HPDE6-E6E7 (cell line): ENCODE data around the gene ACOD1.
"Not testable (repeated sequence)": the region's sequence is repeated elsewhere in the genome, so short reads cannot be mapped to it uniquely, and the experiment has no call there.

Source experiments
- DNase-seq: peaks from one replicate; pipeline ENCODE4 v3.0.0; 2011; ENCODE audit warnings: missing footprints; ENCODE audit errors: extremely low spot score

Gene ACOD1

DNA sequence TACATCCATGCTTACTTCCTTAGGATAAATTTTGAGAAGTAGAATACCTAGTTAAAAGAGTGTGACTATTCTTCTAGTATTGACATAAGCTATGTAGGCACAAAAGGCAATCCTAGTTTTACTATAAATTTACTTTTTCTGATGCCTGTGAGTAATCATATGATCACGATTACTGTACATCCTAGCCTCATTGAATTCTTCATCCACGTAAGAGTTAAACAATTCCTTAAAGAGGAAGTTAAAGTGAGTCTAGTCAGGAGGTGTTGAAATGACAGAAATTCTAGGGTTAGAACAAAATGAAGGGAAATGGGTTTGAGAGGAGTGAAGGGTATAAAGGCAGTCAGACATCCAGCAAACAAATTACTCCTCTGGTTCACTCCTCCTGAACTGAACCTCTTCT is at the start of gene ACOD1:
Gene ACOD1, plus strand, starts transcription at position 363 of the 400 bp plus-strand sequence. CDS start 48 bp downstream, outside the sequence.
- DNase-seq = no peak

GRCh38 chr13:76899066-76899465 is 49.2 kb upstream of the ACOD1 start:
- DNase-seq = not testable (repeated sequence)

- DNase-seq = no peak
These were observed 44.7 kb upstream of the ACOD1 start for GRCh38 chr13:76903544-76904162.

DNA sequence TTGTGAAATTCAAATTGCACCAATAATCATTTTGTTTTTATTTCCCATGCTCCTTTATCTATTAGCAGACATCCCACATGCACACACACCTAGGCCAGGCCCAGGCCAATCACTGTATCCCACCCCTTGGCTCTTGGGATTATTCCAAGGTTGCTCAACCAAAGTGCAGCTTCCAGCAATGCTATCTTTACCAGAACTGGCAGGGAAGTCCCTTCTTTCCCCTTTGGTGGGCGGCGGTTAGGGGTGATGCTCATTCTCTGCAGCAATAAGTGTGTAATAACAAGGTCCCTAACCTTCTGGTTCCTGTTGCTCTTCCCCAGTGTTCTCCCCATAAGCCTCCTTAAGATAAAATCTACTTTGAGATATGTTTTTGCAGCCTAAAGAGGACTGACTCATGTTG is 43.8 kb upstream of the ACOD1 start:
- DNase-seq = no peak

DNA sequence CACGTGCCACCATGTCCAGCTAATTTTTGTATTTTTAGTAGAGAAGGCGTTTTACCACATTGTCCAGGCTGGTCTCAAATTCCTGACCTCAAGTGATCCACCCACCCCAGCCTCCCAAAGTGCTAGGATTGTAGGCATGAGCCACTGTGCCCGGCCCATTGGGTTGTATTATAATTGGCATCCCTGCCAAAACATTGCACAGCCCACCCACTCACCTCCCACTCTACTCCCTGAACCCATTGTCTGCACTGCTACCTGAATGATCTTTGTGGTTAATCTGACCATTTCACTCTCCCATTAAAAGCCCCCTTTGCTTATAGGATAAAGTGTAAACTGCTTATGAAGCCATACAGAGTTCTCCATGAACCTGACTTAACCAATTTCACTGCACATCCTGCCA is 35.8 kb upstream of the ACOD1 start:
- no peak for DNase-seq

GRCh38 chr13:76913898-76914297 is 34.4 kb upstream of the ACOD1 start:
- no peak for DNase-seq

GRCh38 chr13:76917095-76917494 is 31.2 kb upstream of the ACOD1 start:
- DNase-seq = no peak

GRCh38 chr13:76917755-76918481 is 30.4 kb upstream of the ACOD1 start:
- DNase-seq = not testable (repeated sequence)

- DNase-seq = no peak
These were observed 26.8 kb upstream of the ACOD1 start for GRCh38 chr13:76921516-76921915.

DNA sequence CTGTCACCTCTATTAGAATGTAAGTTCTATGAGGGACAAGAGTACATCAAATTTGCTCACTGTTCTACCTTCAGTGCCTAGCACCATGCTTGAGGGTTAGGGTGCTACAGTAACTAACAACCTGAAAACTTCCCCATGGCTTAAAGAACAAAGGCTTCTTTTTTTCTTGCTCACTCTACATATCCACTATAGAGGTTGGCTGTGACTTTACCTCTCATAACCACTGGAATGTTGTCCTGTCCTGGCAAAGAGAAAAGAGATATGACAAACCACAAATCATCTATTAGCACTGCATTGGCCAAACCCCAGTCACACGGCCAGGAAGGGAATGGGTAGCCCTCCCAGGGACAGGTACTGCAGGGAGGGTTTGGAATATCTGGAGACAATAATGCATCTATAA is 23.2 kb upstream of the ACOD1 start:
- no peak for DNase-seq

- DNase-seq = no peak
These were observed 20.4 kb upstream of the ACOD1 start for GRCh38 chr13:76927955-76928354.

- DNase-seq = no peak
These were observed 19.9 kb upstream of the ACOD1 start for GRCh38 chr13:76928456-76928855.

GRCh38 chr13:76929320-76929719 is 19.0 kb upstream of the ACOD1 start:
- DNase-seq = no peak

DNA sequence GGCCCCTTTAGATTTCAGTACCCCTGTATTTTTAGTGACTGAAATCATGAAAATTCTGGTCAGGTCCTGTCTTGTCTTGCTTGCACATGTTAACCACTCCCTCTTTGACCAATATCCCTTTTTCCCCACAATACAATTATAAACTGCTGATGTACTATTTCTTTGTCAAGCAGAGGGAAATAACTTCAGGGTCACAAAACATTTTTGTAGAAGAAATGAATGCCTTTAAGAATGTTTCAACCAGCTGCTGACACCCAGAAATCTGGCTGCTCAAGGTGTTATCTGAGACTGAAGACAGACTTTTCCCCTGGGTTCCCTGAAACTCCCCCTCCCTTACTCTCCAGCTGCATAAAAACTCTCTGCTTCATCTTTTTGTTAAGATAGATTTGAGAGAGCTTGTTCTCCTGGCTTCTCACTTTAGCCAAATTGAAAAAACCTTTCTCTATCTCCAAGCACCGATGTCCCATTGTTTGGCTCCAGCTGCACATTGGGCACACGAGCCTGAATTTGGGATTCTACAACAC is 18.4 kb upstream of the ACOD1 start:
- no peak for DNase-seq

DNA sequence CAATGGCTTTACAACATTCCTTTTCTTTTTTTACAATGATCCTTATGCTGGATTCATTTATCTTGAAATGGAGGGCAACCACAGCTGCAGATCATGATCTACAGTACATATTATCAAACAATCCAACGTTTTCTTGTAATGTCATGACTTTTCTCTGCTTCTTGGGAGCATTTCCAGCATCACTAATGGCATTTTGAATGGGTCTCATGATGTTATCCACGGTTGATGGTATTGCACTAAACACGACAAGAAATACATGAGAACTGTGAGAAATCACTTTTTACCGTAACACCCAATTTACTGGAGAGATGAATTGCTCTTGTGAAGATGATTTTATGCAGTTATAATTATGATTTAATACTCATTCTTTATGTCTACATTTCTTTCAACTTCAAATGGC is 16.2 kb upstream of the ACOD1 start:
- no peak for DNase-seq

DNA sequence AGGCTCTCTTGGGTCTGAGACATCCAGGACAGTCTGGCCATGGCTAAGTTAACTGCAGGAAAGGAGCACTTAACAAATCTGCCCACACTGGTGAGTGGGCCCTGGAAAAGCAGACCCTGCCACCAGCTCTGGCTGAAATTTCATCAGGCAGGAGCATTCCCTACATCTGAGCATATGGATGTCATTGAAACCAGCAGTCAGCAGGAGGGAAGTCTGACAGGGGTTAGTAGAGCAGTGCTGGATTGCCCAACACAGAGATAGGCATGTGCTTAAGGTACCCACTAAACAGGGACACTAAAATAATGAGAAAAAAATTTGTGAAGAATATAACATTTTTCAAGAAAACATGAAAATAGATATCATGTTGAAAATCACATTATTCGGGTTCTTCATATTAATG is 13.6 kb upstream of the ACOD1 start:
- DNase-seq = no peak

GRCh38 chr13:76936763-76937162 is 11.5 kb upstream of the ACOD1 start:
- no peak for DNase-seq

GRCh38 chr13:76937281-76937820 is 11.0 kb upstream of the ACOD1 start:
- peak; percentile 74 for DNase-seq

GRCh38 chr13:76939215-76939614 is 9.1 kb upstream of the ACOD1 start:
- DNase-seq = no peak

GRCh38 chr13:76942363-76942762 is 5.9 kb upstream of the ACOD1 start:
- no peak for DNase-seq

DNA sequence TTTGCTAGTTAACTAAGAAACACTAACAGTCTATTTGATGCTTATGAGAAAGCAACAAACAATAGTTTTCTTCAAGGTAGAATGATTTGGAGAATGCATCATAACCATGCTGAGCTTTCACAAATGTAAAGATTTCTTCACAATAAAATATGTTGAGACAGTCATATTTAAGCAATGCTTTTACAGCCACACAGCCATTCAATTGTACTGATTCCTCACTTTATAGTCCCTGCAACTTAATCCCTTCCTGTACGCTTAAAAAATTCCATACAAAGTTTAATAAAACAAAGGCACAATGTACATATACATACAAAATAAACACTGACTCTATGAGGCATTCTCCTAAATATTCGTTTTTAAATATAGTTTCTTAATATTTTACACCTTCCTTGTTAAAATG is 4.7 kb upstream of the ACOD1 start:
- DNase-seq = no peak

DNA sequence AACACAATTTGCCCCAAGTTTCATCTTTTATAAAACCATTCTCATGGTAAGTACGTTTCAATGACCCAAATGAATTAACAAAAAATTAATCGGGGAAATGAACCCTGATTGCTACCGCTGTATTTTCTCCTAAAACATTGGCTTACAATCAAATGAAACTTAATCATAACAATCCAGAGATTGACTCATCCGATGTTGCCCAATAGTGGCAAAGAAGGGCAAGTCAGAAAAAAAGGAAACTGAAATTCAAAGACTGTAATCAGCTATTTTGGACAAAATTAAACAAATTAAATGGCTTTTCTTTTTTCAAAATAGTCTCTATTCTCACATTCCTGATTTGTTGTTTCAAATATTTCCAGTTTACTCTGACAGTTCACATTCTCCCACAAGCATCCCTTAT is 3.9 kb upstream of the ACOD1 start:
- DNase-seq = peak; percentile 32

GRCh38 chr13:76950101-76950500 is 1.8 kb downstream of the ACOD1 start:
- DNase-seq = no peak
